Measurements from ENCODE around the gene DNAJB9. TPM values are rescaled to one million over a fixed set of nuclear protein-coding genes. Genes with fewer than 3 reads are reported as not detected.

Gene DNAJB9
- total RNA-seq, 1 experiment from 2014 or later: 11.1 TPM

GRCh38 chr7:108623220-108623619 lies 53.5 kb downstream of the DNAJB9 start:
- CTCF ChIA-PET: no interaction called here
- no peak overlapping the region for H3K4me3 ChIP-seq (ENCODE audit: low read depth in 2 of 2, low read length in 2 of 2)
- intact Hi-C loops (cut with micrococcal nuclease; ENCODE audit: unreplicated experiment): no loop called here
- BruUV-seq (replicated peaks): no TSS peak
- H3K27ac ChIP-seq (ENCODE audit: low read length): no peak overlapping the region
- no peaks in the 10 kb centered on the region for H3K4me1 ChIP-seq (ENCODE audit: control insufficient read depth, insufficient read depth, low read length)
- no peak for ATAC-seq
- no peak for TF ChIP-seq TCF7L2 (IDR thresholded peaks at IDR 0.05; ENCODE audit: low read depth, low read length)
- TF ChIP-seq CTCF (IDR thresholded peaks at IDR 0.05): no peak
- TF ChIP-seq POLR2AphosphoS5 (IDR thresholded peaks at IDR 0.05; ENCODE audit: low read depth, low read length): no peak
- no peak for TF ChIP-seq REST (IDR thresholded peaks at IDR 0.05; ENCODE audit: insufficient read depth in 1 of 2, low read depth in 2 of 2, low read length in 1 of 2)
- no peak for TF ChIP-seq SIN3A (IDR thresholded peaks at IDR 0.05; ENCODE audit: borderline replicate concordance, insufficient read depth, low read depth, low read length)
- in situ Hi-C loops (cut with HindIII; ENCODE audit: low pct_unique_long_range_greater_than_20kb, low sequenced_read_pairs): no loop called here
- no peaks in the 10 kb centered on the region for H3K36me3 ChIP-seq (ENCODE audit: control insufficient read depth, insufficient read depth, low read length)
- DNase-seq (ENCODE audit: low read depth, low spot score): no peak
- no peaks in the 10 kb centered on the region for H3K9me3 ChIP-seq (ENCODE audit: control insufficient read depth, insufficient read depth, low read depth, low read length)
- H3K27me3 ChIP-seq (ENCODE audit: control insufficient read depth, insufficient read depth, low read length): no peaks in the 10 kb centered on the region; the same call in 1 of the 2 replicates
- POLR2A ChIA-PET: no interaction called here

Other genes with a start within 250 kb of the DNAJB9 start
- 0.21 TPM for gene NRCAM, start 113.4 kb upstream of the DNAJB9 start, total RNA-seq (2021; ENCODE audit: unreplicated experiment)
- gene PNPLA8, start 43.7 kb upstream of the DNAJB9 start, total RNA-seq (2021; ENCODE audit: unreplicated experiment): 18.1 TPM
- 24.6 TPM for gene THAP5, start 168 bp upstream of the DNAJB9 start, total RNA-seq (2021; ENCODE audit: unreplicated experiment)